Stimulated activated CD4-positive, alpha-beta T cell treated with anti-CD3 and anti-CD28 coated beads, Interleukin-2, amount 100 ng/mL, for 24 hours (primary cell): ENCODE data around the gene ZNF280D.
"Not testable (repeated sequence)": the region's sequence is repeated elsewhere in the genome, so short reads cannot be mapped to it uniquely, and the experiment has no call there.

Experiments
- DNase-seq, 2 donors: peaks; one replicate each; pipeline ENCODE4 v3.0.0-alpha.2; 2020

Gene ZNF280D

GRCh38 chr15:56715220-56715619 is 18.1 kb downstream of the ZNF280D start:
- no peak for DNase-seq

GRCh38 chr15:56709502-56709901 is 23.8 kb downstream of the ZNF280D start:
- not testable (repeated sequence) for DNase-seq

GRCh38 chr15:56699743-56700142 is 33.6 kb downstream of the ZNF280D start:
- DNase-seq = no peak

GRCh38 chr15:56698270-56698669 is 35.0 kb downstream of the ZNF280D start:
- DNase-seq = no peak

GRCh38 chr15:56693761-56694160 is 39.5 kb downstream of the ZNF280D start:
- no peak for DNase-seq

GRCh38 chr15:56690733-56691132 is 42.6 kb downstream of the ZNF280D start:
- no peak for DNase-seq

- no peak for DNase-seq
Observed at GRCh38 chr15:56683908-56684307, 49.4 kb downstream of the ZNF280D start.

GRCh38 chr15:56681113-56681512 is 52.2 kb downstream of the ZNF280D start:
- DNase-seq = no peak

GRCh38 chr15:56679225-56679624 is 54.1 kb downstream of the ZNF280D start:
- no peak for DNase-seq

GRCh38 chr15:56678571-56678970 is 54.7 kb downstream of the ZNF280D start:
- DNase-seq = no peak

- DNase-seq = no peak
Observed at GRCh38 chr15:56677271-56677670, 56.0 kb downstream of the ZNF280D start.

GRCh38 chr15:56675930-56676329 is 57.4 kb downstream of the ZNF280D start:
- DNase-seq = no peak

- DNase-seq = no peak
Observed at GRCh38 chr15:56674857-56675256, 58.5 kb downstream of the ZNF280D start.

- DNase-seq = no peak
Observed at GRCh38 chr15:56672721-56673120, 60.6 kb downstream of the ZNF280D start.

GRCh38 chr15:56667517-56667916 is 65.8 kb downstream of the ZNF280D start:
- no peak for DNase-seq

- DNase-seq = no peak
Observed at GRCh38 chr15:56660943-56661342, 72.4 kb downstream of the ZNF280D start.

GRCh38 chr15:56659197-56659596 is 74.1 kb downstream of the ZNF280D start:
- no peak for DNase-seq

- DNase-seq = no peak
Observed at GRCh38 chr15:56654624-56655023, 78.7 kb downstream of the ZNF280D start.

- no peak for DNase-seq
Observed at GRCh38 chr15:56654216-56654615, 79.1 kb downstream of the ZNF280D start.

GRCh38 chr15:56653787-56654186 is 79.5 kb downstream of the ZNF280D start:
- no peak for DNase-seq

GRCh38 chr15:56653107-56653506 is 80.2 kb downstream of the ZNF280D start:
- no peak for DNase-seq

GRCh38 chr15:56648311-56648710 is 85.0 kb downstream of the ZNF280D start:
- no peak for DNase-seq

GRCh38 chr15:56640549-56640948 is 92.8 kb downstream of the ZNF280D start:
- no peak for DNase-seq

GRCh38 chr15:56640127-56640526 is 93.2 kb downstream of the ZNF280D start:
- DNase-seq = no peak

GRCh38 chr15:56639631-56640030 is 93.7 kb downstream of the ZNF280D start:
- no peak for DNase-seq

GRCh38 chr15:56631765-56632164 is 101.5 kb downstream of the ZNF280D start:
- no peak for DNase-seq
